HG02840 (cell line): ENCODE measurements around the gene HSD11B1.

Source experiments
- ATAC-seq: cut with Tn5 transposase; IDR thresholded peaks from one replicate; pipeline ENCODE4 v1.9.1; 2021; ENCODE audit warnings: mild to moderate bottlenecking, moderate library complexity, moderate number of reproducible peaks; ENCODE audit not compliant: unreplicated experiment, low FRiP score

The HSD11B1 gene

DNA sequence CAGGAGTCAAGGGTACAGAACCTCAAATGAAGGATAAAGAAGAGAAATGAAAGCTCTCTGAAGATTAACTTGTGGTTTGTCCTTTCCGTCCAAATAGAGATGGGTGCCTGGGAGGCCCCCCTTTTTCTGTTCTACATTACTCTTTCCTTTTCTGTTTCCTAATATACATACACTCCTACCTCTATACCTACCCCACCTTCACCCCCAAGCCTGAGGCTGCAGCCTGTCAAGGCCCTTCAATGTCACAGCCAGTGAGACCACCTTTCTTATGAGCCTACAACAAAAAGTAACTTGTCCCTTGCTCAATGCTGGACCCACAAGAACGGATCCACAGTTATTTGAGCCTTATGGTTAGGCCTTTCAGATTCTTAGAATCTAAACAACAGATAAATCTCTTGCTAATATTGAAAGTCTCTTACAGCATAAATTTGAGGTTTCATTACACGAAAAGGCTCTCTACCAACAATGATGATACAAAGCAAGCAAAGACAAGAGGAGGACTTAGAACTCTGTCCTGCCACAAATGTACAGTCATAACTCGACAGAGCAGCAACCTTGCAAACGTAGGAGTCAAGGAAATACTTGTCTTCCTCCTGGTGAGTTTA, 47.1 kb downstream of the HSD11B1 start:
- ATAC-seq: peak; percentile 45

DNA sequence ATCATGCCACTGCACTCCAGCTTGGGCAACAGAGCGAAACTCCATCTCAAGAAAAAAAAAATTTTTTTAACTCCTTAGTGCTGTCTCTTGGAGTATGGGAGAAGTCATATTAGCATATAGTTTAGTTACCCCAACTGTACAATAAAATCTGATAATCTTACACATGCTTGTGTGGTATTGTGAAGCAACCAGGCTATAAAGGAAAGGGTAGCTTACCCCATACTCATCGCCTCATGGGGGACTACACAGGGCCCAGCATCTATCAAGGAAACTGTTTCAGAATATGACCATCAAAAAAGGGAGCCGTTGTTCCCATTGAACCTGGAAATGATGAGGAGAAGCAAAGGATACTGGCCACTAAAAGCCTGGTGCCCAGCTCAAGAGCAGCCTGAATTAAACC, 48.2 kb downstream of the HSD11B1 start:
- ATAC-seq: no peak

DNA sequence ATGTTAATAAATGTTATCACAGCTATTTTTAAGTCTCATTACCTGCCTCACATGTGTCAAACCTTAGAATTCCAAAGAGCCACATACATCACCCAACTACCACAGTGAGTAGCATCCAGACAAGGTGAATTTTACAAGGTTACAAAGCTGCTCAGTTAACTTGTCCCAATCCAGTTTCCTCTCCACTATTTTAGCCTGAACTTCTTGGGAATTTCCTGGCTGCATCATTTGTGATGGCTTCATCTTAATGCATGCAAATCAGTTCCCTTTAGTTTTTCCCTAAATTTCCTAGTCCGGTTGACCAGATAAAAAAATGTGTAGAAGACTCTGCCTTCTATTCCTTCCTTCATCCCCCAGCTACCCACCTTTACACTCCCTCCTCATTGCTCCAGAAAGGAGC, 50.6 kb downstream of the HSD11B1 start:
- no peak for ATAC-seq

DNA sequence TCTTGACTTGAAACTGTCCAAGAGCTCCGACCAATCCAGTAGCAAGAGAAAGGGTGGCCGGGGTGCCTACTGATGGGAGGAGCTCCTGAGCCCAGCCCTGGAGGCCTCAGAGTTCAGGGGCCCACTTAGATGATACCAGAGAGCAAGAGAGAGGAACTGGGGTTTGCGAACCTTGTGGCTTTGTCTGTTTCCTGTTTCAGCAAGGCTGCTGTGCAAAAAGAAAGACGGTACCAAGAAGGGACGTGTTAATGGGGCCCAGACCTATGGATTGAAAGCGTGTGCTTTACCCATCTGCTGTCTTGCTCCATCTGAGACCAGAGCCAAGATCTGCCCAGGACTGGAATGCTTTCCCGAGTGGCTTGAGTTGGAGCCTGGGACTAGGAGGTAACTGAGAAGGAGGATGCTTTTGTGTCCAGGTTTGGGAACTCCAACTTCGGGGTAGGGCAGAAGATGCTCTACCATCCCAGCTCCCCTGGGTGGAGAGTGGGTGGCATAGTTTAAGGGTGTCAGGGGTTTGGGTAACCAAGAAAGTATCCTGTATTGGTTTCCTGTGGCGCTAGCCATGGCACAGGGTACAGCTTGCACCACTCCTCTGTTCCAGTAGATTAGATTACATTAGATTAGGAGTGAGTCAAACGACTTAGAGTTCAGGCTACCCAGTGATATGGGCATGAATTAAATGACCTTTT, 51.4 kb downstream of the HSD11B1 start, which contains the start of gene TRAF3IP3:
TSS of gene TRAF3IP3 (plus strand) at position 128 of the 689 bp plus-strand sequence. CDS start 3,987 bp downstream, outside the sequence.
- ATAC-seq: peak; percentile 69

DNA sequence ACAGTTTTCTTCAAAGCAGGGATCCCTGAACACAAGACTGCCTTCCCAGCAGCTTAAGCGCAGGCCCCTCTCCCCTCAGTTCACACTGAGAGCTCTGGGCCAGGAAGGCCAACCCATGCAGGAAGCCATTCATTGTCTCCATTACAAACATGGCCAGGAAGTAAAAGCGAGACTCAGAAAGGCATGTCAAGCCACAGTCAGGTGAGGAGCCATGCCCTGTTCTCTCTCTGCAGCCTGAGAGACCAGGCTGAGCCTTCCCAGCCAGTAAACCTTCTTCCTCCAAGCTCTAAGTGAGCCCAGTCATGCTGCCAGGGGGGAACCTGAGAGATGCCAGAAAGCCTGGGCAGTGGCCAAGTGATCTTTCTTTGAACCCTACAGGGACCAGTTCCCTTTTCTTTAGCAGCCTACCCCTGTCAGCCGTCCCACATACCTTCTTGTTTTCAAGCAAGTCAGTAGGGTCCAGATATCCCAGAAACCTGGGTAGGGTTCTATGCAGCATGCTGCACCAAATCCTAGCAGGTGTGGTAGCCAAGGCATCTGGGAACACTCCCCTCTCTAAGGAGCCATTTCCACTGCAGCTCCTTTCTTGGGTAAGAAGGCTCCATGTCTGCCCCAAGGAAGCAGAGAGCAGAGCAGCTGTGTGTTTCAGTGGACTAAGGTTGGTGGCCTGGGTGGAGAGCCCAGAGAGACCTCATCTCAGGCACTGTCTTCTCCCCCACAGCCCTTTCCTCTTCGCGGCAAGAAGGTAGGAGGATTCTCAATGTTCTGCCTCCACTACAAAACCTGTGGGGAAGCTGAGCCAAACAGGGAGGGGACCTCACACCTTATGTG, 52.2 kb downstream of the HSD11B1 start:
- ATAC-seq: no peak

DNA sequence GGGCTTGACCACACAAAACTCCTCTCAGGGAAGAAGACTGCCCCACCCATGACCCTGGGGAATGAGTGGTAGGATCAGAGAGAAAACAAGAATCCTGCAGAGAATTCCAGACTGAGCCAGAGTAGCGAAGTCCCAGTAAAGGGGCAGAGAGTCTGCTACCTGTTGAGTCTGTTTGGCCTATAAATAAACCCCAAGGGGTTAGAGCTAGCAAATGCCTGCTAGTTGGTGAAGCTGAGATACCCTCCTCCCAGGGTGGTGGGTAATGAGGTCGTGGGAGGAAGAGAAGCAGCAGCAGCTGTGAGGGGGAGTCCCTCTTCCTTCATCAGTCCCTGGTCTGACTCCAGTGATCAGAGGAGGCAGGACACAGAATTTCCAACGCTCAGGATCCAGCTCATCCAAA, 53.8 kb downstream of the HSD11B1 start:
- ATAC-seq: no peak

DNA sequence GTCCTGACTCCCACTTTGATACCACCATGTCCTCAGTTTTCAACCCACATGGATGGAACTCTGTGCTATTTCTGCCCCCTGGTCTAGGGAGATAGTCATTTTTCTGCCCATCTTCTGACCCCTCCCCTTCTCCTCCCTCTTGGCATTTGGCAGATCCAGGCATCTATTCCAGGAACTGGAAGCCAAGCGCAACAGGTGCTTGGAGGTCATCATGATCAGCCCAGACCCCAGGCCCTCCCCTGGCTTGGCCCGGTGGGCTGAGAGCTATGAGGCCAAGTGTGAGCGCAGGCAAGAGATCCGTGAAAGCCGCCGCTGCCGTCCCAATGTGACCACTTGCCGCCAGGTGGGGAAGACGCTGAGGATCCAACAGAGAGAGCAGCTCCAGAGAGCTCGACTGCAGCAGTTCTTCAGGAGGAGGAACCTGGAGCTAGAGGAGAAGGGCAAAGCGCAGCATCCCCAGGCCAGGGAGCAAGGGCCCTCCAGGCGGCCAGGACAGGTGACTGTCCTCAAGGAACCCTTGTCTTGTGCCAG, 55.2 kb downstream of the HSD11B1 start:
- no peak for ATAC-seq

GRCh38 chr1:209761011-209761635, 56.5 kb downstream of the HSD11B1 start:
- no peak for ATAC-seq

DNA sequence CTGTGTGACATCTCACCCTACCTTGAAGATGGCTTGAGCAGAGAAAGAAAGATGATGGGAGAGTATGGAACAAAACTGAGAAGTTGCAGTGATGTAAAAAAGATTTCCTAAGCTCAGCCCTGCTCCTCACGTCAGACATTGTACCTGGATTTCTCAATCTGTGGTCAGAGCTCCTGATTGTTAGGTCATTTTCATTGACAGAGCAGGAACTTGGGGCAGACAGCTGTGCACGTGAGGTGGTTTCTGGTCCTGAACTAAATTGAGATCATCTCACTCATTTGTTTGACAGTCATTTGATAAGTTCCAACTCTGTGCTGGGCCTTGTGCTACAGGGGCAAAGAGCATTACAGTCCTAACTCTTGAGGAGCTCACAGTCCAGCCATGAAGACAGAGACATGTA, 61.4 kb downstream of the HSD11B1 start:
- no peak for ATAC-seq

- ATAC-seq: no peak
Observed at GRCh38 chr1:209767096-209767495, 62.5 kb downstream of the HSD11B1 start.

GRCh38 chr1:209767706-209768105, 63.1 kb downstream of the HSD11B1 start:
- ATAC-seq: no peak

DNA sequence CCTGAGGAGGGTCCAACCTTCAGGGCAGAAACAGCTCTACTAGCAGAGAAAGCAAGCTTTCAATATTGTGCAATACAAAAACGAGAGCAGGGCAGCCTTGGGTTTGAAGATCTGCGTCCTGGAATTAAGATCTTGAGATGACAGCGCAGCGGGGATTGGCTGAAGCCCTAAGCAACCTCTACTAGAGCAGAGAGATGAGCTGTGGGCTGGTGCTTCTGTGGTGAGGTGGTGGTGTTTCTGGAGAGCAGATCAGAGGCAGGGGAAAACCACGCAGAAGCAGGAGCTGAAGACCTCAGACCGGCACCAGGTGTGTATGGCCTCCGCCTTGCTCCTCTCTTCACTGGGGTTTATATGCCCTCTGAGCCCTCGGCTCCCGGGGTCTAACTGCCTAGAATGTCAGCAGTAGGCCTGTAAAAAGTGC, 63.7 kb downstream of the HSD11B1 start:
- peak; percentile 83 for ATAC-seq

GRCh38 chr1:209769171-209769904, 64.7 kb downstream of the HSD11B1 start:
- peak; percentile 70 for ATAC-seq

- ATAC-seq: no peak
Observed at GRCh38 chr1:209769971-209770370, 65.3 kb downstream of the HSD11B1 start.

DNA sequence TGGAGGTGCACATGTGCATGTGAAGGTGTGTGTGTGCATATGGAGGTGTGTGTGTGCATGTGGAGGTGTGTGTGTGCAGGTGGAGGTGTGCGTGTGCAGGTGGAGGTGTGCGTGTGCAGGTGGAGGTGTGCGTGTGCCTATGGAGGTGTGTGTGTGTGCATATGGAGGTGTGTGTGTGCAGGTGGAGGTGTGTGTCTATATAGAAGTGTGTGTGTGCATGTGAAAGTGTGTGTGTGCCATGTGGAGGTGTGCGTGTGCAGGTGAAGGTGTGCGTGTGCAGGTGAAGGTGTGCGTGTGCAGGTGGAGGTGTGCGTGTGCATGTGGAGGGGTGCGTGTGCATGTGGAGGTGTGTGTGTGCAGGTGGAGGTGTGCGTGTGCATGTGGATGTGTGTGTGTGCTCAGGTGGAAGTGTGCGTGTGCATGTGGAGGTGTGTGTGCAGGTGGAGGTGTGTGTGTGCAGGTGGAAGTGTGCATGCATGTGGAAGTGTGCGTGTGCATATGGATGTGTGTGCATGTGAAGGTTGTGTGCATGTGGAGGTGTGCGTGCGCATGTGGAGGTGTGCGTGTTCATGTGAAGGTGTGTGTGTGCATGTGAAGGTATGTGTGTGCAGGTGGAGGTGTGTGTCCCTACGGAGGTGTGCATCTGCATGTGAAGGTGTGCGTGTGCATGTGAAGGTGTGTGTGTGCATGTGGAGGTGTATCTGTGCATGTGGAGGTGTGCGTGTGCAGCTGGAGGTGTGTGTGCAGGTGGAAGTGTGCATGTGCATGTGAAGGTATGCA, 66.2 kb downstream of the HSD11B1 start:
- ATAC-seq: no peak

GRCh38 chr1:209772126-209772525, 67.5 kb downstream of the HSD11B1 start:
- ATAC-seq: no peak

DNA sequence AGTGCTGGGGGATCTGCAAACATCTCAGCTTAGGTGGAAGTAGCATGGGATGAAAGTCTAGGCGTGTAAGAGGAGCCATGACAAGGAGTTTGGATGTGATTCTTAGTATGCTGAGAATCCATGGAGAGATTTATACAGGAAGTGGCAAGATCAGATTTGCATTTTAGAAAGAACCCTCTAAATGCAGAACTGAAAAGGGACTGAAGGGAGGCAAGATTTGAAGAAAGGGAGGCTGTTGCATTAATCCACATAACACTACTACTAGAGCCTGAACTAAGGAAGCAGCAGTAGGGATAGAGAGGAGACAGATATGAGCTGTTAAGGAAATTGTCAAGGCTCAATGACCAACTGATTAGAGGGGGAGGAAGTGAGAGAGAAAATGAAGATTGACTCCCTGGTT, 69.9 kb downstream of the HSD11B1 start:
- no peak for ATAC-seq

DNA sequence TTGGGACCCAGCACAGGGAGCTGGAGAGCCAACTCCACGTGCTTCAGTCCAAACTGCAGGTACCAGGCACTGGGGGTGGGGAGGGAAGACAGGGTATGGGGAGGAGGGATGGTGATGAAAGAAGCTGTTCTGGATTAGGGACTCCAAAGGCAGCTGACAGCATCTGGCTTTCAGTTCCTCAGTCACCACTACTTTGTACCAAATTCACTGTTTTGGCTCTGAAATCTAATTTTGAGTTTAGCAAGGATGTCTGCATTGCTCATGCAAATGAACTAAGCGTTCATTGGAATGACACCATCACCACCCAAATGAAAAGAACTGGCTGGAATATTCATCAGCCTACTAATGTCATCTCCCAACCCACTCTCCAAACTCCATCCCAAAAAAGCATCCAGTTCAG, 71.0 kb downstream of the HSD11B1 start:
- ATAC-seq: no peak

DNA sequence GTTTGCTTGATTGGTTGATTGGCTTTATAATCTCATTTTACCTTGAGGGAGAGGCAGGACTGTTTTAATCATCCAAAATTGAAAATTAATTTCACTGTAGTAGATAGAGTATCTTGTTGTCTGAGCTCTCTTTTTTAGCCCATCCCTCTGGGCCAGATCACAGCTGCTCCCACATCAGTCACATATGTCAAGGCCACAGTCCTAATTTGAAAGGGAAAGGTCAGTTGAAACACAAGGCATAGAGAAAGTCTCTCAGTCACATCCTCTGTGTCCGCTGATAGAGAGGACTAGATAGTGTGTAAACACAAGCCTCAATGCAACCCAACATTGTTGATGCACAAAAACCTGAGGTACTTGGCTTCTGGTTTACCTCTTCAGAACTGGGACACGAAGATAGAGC, 72.9 kb downstream of the HSD11B1 start:
- ATAC-seq: no peak
